GM13977 (cell line): ENCODE results near the gene ACSL4.
"Not testable (repeated sequence)": the region's sequence is repeated elsewhere in the genome, so short reads cannot be mapped to it uniquely, and the experiment has no call there.

Experiments
- DNase-seq: peaks from one replicate; pipeline ENCODE4 v3.0.0; 2012; ENCODE audit warnings: low spot score
- CTCF ChIP-seq: IDR thresholded peaks from 2 replicates; pipeline ENCODE4 v1.5.1; 2012; ENCODE audit warnings: mild to moderate bottlenecking, control low read depth; ENCODE audit not compliant: insufficient read depth; ENCODE audit errors: extremely low read depth, missing control alignments
- in situ Hi-C: fragments of 300-500 bp; cut with MboI; formaldehyde crosslinking; loops from one replicate; pipeline ENCODE4 v1.12.0; 2022; ENCODE audit warnings: low sequenced_read_pairs, low pct_unique_long_range_greater_than_20kb, mixed read lengths, inconsistent platforms; ENCODE audit not compliant: unreplicated experiment

Gene ACSL4

GRCh38 chrX:109735202-109735744, 2.2 kb upstream of the ACSL4 start:
- no peak for DNase-seq
- in situ Hi-C loops: no loop called here
- TF ChIP-seq CTCF: no peak

GRCh38 chrX:109733613-109734083, 591 bp upstream of the ACSL4 start:
- in situ Hi-C loops: no loop called here
- no peak for TF ChIP-seq CTCF
- DNase-seq: no peak

GRCh38 chrX:109732017-109732801, 848 bp downstream of the ACSL4 start:
- TF ChIP-seq CTCF: no peak
- in situ Hi-C loops: no loop called here
- peak; percentile 22 for DNase-seq

- in situ Hi-C loops: no loop called here
- no peak for TF ChIP-seq CTCF
- no peak for DNase-seq
Observed at GRCh38 chrX:109728173-109728535, 4.9 kb downstream of the ACSL4 start.

- DNase-seq, in situ Hi-C loops: not testable (repeated sequence)
Observed at GRCh38 chrX:109724971-109725370, 8.1 kb downstream of the ACSL4 start.

- DNase-seq: no peak
- TF ChIP-seq CTCF: no peak
- in situ Hi-C loops: no loop called here
Observed at GRCh38 chrX:109720947-109721346, 12.1 kb downstream of the ACSL4 start.

GRCh38 chrX:109719264-109719663, 13.8 kb downstream of the ACSL4 start:
- no peak for DNase-seq
- peak; percentile 11 for TF ChIP-seq CTCF
- in situ Hi-C loops: loop anchor here (10.0 kb wide), 1 partner anchor 136 kb away; no protein-coding TSS in a partner anchor
